DMS153 treated with DMSO at 0.1 percent for 48 hours (cell line): ENCODE measurements around the gene TREM1.
"Not testable (repeated sequence)": the region's sequence is repeated elsewhere in the genome, so short reads cannot be mapped to it uniquely, and the experiment has no call there.

Experiments
- DNase-seq: peaks from one replicate; lab custom pipeline; 2025; ENCODE audit not compliant: unreplicated experiment; lab: John Stamatoyannopoulos, UW

TREM1 gene

GRCh38 chr6:41297248-41297647, 10.8 kb upstream of the TREM1 start:
- not testable (repeated sequence) for DNase-seq

- DNase-seq = no peak
Measured at GRCh38 chr6:41294214-41294872, 7.9 kb upstream of the TREM1 start.

GRCh38 chr6:41291717-41292116, 5.2 kb upstream of the TREM1 start:
- no peak for DNase-seq

- DNase-seq = no peak
Measured at GRCh38 chr6:41289815-41290214, 3.3 kb upstream of the TREM1 start.

- no peak for DNase-seq
Measured at GRCh38 chr6:41288754-41289129, 2.3 kb upstream of the TREM1 start.

GRCh38 chr6:41288030-41288753, 1.7 kb upstream of the TREM1 start:
- DNase-seq = peak; percentile 95

- DNase-seq = no peak
Measured at GRCh38 chr6:41284726-41285125, 1.8 kb downstream of the TREM1 start.

GRCh38 chr6:41283600-41283999, 2.9 kb downstream of the TREM1 start:
- DNase-seq = no peak

GRCh38 chr6:41280381-41281057, 6.0 kb downstream of the TREM1 start:
- no peak for DNase-seq

GRCh38 chr6:41278699-41279405, 7.6 kb downstream of the TREM1 start:
- DNase-seq = peak; percentile 60

GRCh38 chr6:41277605-41278004, 8.9 kb downstream of the TREM1 start:
- no peak for DNase-seq

GRCh38 chr6:41275489-41275888, 11.0 kb downstream of the TREM1 start:
- no peak for DNase-seq

GRCh38 chr6:41274256-41274655, 12.2 kb downstream of the TREM1 start:
- no peak for DNase-seq

- DNase-seq = no peak
Measured at GRCh38 chr6:41273714-41274113, 12.8 kb downstream of the TREM1 start.

GRCh38 chr6:41272591-41273240, 13.8 kb downstream of the TREM1 start:
- DNase-seq = no peak

- no peak for DNase-seq
Measured at GRCh38 chr6:41271901-41272395, 14.5 kb downstream of the TREM1 start.

GRCh38 chr6:41269716-41270115, 16.8 kb downstream of the TREM1 start:
- no peak for DNase-seq

GRCh38 chr6:41269166-41269565, 17.3 kb downstream of the TREM1 start:
- DNase-seq = no peak

GRCh38 chr6:41268478-41268877, 18.0 kb downstream of the TREM1 start:
- no peak for DNase-seq

- no peak for DNase-seq
Measured at GRCh38 chr6:41266541-41266940, 19.9 kb downstream of the TREM1 start.

- DNase-seq = no peak
Measured at GRCh38 chr6:41263267-41263666, 23.2 kb downstream of the TREM1 start.
